HT1080 (cell line): ENCODE data around the gene LIX1L. TPM values are rescaled to one million over a fixed set of nuclear protein-coding genes. Genes with fewer than 3 reads are reported as not detected.

Experiments used
- DNase-seq: peaks from one replicate; pipeline ENCODE4 v3.0.0-alpha.2; 2015; ENCODE audit warnings: low read depth
- polyA plus RNA-seq, 2 experiments: library from polyadenylated mRNA; depleted of rRNA; stranded (reverse); fragments of >200 nt; gene quantifications; 2 replicates each; pipeline ENCODE4 v1.2.3, GENCODE V29; 2015
- total RNA-seq: library from RNA; depleted of rRNA; stranded (reverse); fragments of >200 nt; shearing (Covaris generic); gene quantifications from 2 replicates; pipeline ENCODE4 v1.2.3, GENCODE V29; 2014; rRNA removed

The LIX1L gene
- total RNA-seq, result 16.3 and 24.7 TPM in 2 replicates
- 44.5 and 52.9 TPM in 2 replicates for polyA plus RNA-seq (2015; cell fraction: cytosol; rRNA removed)
- 22.7 and 25.6 TPM in 2 replicates for polyA plus RNA-seq (2015; cell fraction: nucleus; rRNA removed)

GRCh38 chr1:145957443-145958319, at the start of gene LIX1L:
TSS of gene LIX1L (minus strand) at chr1:145958017. CDS start at chr1:145957927, 90 bp downstream.
- DNase-seq, result peak; percentile 97

GRCh38 chr1:146001709-146002108, 43.9 kb upstream of the LIX1L start:
- DNase-seq, result no peak

- DNase-seq, result no peak
Measured at GRCh38 chr1:145999321-146000024, 41.7 kb upstream of the LIX1L start.

GRCh38 chr1:145997718-145998023, 39.9 kb upstream of the LIX1L start:
- DNase-seq, result no peak

GRCh38 chr1:145997016-145997717, 39.4 kb upstream of the LIX1L start:
- DNase-seq, result peak; percentile 37

- DNase-seq, result peak; percentile 95
Measured at GRCh38 chr1:145996433-145997015, 38.7 kb upstream of the LIX1L start, which contains the start of gene TXNIP. TSS of gene TXNIP (minus strand) at chr1:145996579. CDS start at chr1:145996266, 313 bp downstream.

- DNase-seq, result no peak
Measured at GRCh38 chr1:145995964-145996432, 38.2 kb upstream of the LIX1L start.

GRCh38 chr1:145995148-145995881, 37.5 kb upstream of the LIX1L start:
- DNase-seq, result no peak

- DNase-seq, result no peak
Measured at GRCh38 chr1:145994391-145995120, 36.7 kb upstream of the LIX1L start.

GRCh38 chr1:145993618-145994390, 36.0 kb upstream of the LIX1L start:
- DNase-seq, result no peak

GRCh38 chr1:145992958-145993617, 35.3 kb upstream of the LIX1L start:
- no peak for DNase-seq

- DNase-seq, result no peak
Measured at GRCh38 chr1:145992502-145992936, 34.7 kb upstream of the LIX1L start.

- no peak for DNase-seq
Measured at GRCh38 chr1:145991735-145992412, 34.1 kb upstream of the LIX1L start.

- DNase-seq, result no peak
Measured at GRCh38 chr1:145990249-145990855, 32.5 kb upstream of the LIX1L start.

- DNase-seq, result no peak
Measured at GRCh38 chr1:145988773-145989172, 31.0 kb upstream of the LIX1L start.

- no peak for DNase-seq
Measured at GRCh38 chr1:145987926-145988325, 30.1 kb upstream of the LIX1L start.

GRCh38 chr1:145986551-145986950, 28.7 kb upstream of the LIX1L start:
- no peak for DNase-seq
